NCI-H69 (cell line): ENCODE measurements around the gene EYS.
"Not testable (repeated sequence)": the region's sequence is repeated elsewhere in the genome, so short reads cannot be mapped to it uniquely, and the experiment has no call there.

ENCODE experiments used
- DNase-seq: peaks from one replicate; lab custom pipeline; 2025; lab: John Stamatoyannopoulos, UW

EYS gene

GRCh38 chr6:63964366-63964765 is 1742.7 kb downstream of the EYS start:
- no peak for DNase-seq

GRCh38 chr6:63963769-63964315 is 1743.2 kb downstream of the EYS start:
- DNase-seq = peak; percentile 11

GRCh38 chr6:63953336-63954021 is 1753.5 kb downstream of the EYS start:
- DNase-seq = peak; percentile 37

GRCh38 chr6:63947792-63948529 is 1759.1 kb downstream of the EYS start:
- peak; percentile 27 for DNase-seq

- no peak for DNase-seq
Observed at GRCh38 chr6:63945987-63946386, 1761.0 kb downstream of the EYS start.

GRCh38 chr6:63943826-63944225 is 1763.2 kb downstream of the EYS start:
- peak; percentile 13 for DNase-seq

- DNase-seq = peak; percentile 44
Observed at GRCh38 chr6:63941747-63942470, 1765.1 kb downstream of the EYS start.

GRCh38 chr6:63940056-63940455 is 1767.0 kb downstream of the EYS start:
- no peak for DNase-seq

GRCh38 chr6:63936399-63936798 is 1770.6 kb downstream of the EYS start:
- no peak for DNase-seq

- DNase-seq = no peak
Observed at GRCh38 chr6:63935732-63936131, 1771.3 kb downstream of the EYS start.

GRCh38 chr6:63933948-63934347 is 1773.1 kb downstream of the EYS start:
- DNase-seq = not testable (repeated sequence)

- DNase-seq = no peak
Observed at GRCh38 chr6:63930848-63931247, 1776.2 kb downstream of the EYS start.

- DNase-seq = no peak
Observed at GRCh38 chr6:63929111-63929510, 1777.9 kb downstream of the EYS start.

GRCh38 chr6:63928613-63929012 is 1778.4 kb downstream of the EYS start:
- peak; percentile 37 for DNase-seq

- DNase-seq = no peak
Observed at GRCh38 chr6:63926950-63927927, 1779.8 kb downstream of the EYS start.

GRCh38 chr6:63926258-63926780 is 1780.7 kb downstream of the EYS start:
- no peak for DNase-seq

- peak; percentile 71 for DNase-seq
Observed at GRCh38 chr6:63923139-63923739, 1783.8 kb downstream of the EYS start.

- no peak for DNase-seq
Observed at GRCh38 chr6:63919556-63920110, 1787.4 kb downstream of the EYS start.

- DNase-seq = no peak
Observed at GRCh38 chr6:63912887-63913286, 1794.1 kb downstream of the EYS start.

- no peak for DNase-seq
Observed at GRCh38 chr6:63910863-63911551, 1796.0 kb downstream of the EYS start.
